ENCODE results near the gene ERI3.

GRCh38 chr1:44333376-44333775 is 21.7 kb downstream of the ERI3 start:
- no peak for TF ChIP-seq CTCF (IDR thresholded peaks at IDR 0.05)
- TF ChIP-seq BHLHE40 (IDR thresholded peaks at IDR 0.05; ENCODE audit: low read depth, low read length), result no peak
- no peak for TF ChIP-seq SMC3 (IDR thresholded peaks at IDR 0.05)
- TF ChIP-seq POLR2AphosphoS2 (conservative IDR thresholded peaks at IDR 0.05; ENCODE audit: low read length), result no peak
- TF ChIP-seq PHF8 (IDR thresholded peaks at IDR 0.05; ENCODE audit: borderline replicate concordance, low read depth), result no peak
- TF ChIP-seq MYC (IDR thresholded peaks at IDR 0.05; ENCODE audit: borderline replicate concordance, low read length), result no peak
- TF ChIP-seq E2F6 (IDR thresholded peaks at IDR 0.05; ENCODE audit: borderline replicate concordance, low read depth), result no peak
- TF ChIP-seq MAX (IDR thresholded peaks at IDR 0.05), result no peak
- TF ChIP-seq EP300 (IDR thresholded peaks at IDR 0.05), result no peak
- no peak for TF ChIP-seq REST (IDR thresholded peaks at IDR 0.05)
- TF ChIP-seq NPAS2 (CRISPR knock-in tag; IDR thresholded peaks at IDR 0.05; ENCODE audit: borderline replicate concordance), result no peak
- no peak for TF ChIP-seq CEBPB (IDR thresholded peaks at IDR 0.05)
